OCI-M2 (cell line): Measurements from ENCODE around the gene MATCAP1.

Source experiments
- DNase-seq: peaks from one replicate; lab custom pipeline; 2025; ENCODE audit not compliant: unreplicated experiment; lab: John Stamatoyannopoulos, UW

MATCAP1 gene

GRCh38 chr16:67208154-67208896, 24.6 kb upstream of the MATCAP1 start:
- no peak for DNase-seq

GRCh38 chr16:67207249-67208091, 23.7 kb upstream of the MATCAP1 start:
- no peak for DNase-seq

DNA sequence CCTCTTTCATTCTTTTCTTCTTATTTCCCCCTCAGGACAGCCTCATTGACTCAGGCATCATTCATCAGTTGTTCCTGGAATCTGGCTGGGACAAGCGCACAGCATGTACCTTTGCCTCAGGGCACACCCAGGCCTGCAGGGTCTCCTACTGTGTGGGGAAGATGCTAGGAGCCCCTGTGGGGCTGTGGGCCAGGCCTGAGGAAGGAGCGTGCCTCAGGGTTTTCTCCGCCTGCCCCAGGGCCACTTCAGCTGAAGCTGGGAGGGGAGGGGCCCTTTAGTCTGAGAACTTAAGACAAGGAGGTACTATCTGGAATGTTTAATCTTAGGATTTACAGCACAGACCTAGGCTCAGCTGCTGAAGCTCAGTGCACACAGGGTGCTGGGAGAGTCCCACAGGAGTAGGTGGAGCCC, 23.1 kb upstream of the MATCAP1 start:
- no peak for DNase-seq

GRCh38 chr16:67206129-67206837, 22.5 kb upstream of the MATCAP1 start:
- no peak for DNase-seq

DNA sequence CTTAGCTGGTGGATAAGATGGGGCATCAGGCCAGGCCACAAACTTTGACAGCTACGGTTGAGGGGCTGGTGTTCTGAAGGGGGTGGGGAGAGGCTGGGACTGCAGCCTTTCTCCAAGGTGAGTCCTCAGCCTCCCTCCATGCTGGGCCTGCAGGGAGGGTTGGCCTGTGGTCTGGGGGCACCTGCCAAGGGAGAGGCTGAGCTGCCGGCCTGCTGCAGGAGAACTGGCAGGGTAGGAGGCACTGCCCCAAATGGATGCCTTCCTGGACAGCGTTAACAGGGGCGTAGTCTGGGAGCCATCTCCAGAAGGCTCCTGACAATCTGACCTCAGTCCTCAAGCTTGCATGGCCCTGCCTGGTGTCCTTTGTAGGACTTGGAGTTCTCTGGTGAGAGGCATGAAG, 20.3 kb upstream of the MATCAP1 start:
- DNase-seq, result no peak

DNA sequence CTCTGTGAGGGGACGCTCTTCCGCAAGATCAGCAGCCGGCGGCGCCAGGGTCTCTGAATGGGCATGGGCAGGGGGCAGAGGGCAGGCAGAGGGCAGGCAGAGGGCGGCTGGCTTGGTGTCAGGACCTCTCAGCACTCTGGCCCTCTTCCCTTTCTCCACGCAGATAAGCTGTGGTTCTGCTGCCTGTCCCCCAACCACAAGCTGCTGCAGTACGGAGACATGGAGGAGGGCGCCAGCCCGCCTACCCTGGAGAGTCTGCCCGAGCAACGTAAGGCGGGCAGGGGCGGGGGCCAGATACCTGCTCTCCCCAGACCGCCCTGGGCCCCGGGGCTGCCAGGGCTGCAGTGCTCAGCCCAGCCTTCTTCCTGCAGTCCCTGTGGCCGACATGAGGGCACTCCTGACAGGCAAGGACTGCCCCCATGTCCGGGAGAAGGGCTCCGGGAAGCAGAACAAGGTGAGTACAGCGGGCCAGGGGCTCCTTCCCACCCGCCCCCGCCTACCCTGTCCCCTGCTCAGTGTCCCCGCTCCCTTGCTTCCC, 19.3 kb upstream of the MATCAP1 start:
- DNase-seq, result no peak

- DNase-seq, result no peak
These were observed 18.7 kb upstream of the MATCAP1 start for GRCh38 chr16:67202426-67202825.

GRCh38 chr16:67201411-67202345, 17.9 kb upstream of the MATCAP1 start:
- DNase-seq, result no peak

GRCh38 chr16:67200491-67200890, 16.7 kb upstream of the MATCAP1 start:
- DNase-seq, result no peak

DNA sequence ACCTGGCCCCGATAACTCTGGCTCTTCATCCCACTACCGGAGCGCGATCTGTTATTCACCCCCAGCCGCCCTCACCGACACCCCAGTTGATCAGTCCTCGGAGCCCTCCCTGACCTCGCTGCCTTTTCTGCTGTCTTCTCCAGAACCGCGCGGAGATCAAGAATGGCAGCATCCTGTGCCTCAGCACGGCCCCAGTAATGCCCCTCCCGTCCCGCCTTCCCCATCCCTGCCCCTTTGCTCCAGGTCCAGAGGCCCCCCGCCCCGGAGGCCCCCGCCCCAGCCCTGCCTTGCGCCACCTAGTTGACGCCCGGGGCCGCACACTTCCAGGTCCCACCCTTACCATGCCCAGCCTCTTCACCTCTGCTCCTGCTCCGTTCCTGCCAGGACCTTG, 16.0 kb upstream of the MATCAP1 start:
- no peak for DNase-seq

- DNase-seq, result no peak
These were observed 15.4 kb upstream of the MATCAP1 start, which contains the start of gene ELMO3 for GRCh38 chr16:67199011-67199807. TSS of gene ELMO3 (plus strand) at chr16:67199131. CDS start at chr16:67199327, 196 bp downstream.

DNA sequence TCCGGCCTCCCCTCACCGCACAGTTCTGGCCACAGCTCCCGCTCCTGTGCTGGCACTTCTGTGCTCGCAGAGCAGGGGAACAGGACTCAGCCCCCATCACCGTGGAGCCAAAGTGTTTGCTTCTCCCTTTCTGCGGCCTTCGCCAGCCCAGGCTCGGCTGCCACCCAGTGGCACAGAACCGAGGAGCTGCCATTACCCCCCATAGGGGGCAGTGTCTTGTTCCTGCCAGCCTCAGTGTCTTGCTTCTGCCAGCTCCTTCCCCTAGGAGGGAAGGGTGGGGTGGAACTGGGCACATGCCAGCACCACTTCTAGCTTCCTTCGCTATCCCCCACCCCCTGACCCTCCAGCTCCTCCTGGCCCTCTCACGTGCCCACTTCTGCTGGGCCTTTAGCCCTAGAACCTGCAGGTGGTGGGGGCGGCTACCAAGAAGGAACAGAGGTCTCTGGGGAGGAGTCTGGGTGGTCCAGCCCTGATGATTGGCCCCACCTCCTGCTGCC, 14.5 kb upstream of the MATCAP1 start:
- DNase-seq, result no peak

DNA sequence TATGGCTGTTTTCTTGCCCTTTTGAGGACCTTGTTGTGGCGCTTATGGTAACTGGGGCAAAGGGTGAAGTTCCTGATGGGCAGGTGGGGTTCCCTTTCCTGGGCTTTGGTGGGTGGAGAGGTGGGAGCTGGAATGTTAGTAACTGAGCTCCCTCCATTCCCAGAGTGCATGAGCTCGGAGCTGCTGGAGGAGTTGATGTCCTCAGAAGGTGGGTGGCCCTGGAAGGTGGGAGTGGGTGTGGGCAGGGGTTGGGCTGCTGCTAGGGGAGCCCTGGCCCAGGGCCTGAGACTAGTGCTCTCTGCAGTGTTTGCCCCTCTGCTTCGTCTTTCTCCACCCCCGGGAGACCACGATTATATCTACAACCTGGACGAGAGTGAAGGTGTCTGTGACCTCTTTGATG, 13.9 kb upstream of the MATCAP1 start:
- no peak for DNase-seq

- no peak for DNase-seq
These were observed 13.1 kb upstream of the MATCAP1 start for GRCh38 chr16:67196881-67197280.

DNA sequence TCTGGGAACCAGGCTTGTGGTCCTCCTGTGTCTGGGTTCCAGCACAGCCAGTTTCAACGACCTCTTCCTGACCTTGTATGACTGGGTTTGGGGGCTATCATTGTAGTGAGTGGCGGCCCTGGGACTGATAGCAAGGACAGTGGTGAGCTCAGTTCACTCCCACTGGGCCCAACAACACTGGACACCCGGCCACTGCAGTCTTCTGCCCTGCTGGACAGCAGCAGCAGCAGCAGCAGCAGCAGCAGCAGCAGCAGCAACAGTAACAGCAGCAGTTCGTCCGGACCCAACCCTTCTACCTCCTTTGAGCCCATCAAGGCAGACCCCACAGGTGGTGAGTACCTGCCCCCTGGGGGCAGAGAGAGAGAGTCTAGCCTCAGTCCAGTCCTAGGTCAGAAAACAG, 11.9 kb upstream of the MATCAP1 start:
- no peak for DNase-seq

DNA sequence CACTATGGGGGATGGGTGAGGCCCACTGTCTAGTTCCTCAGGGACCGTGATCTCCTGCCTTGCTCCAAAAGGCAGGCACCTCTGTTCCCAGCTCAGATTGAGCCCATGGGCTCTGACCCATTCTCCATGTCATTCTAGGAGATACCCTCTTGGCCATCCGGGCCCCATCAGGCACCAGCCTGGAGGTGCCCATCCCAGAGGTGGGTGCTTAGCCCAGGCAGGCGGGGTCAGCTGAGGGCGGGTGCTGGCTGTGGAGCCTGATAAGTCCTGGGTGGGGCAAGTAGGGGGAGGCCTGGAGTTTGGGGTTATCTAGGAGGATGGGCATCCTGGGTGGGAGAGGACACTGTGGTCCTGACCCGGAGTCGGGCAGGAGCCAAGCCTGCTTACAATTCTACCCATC, 10.5 kb upstream of the MATCAP1 start:
- no peak for DNase-seq

GRCh38 chr16:67193536-67193935, 9.8 kb upstream of the MATCAP1 start:
- DNase-seq, result no peak

GRCh38 chr16:67192781-67193361, 9.1 kb upstream of the MATCAP1 start:
- no peak for DNase-seq
